K562 (cell line): ENCODE results near the gene ABCA1. TPM values are rescaled to one million over a fixed set of nuclear protein-coding genes. Genes with fewer than 3 reads are reported as not detected.

Experiments
- ATAC-seq: fragments of 200-7000 bp; cut with Tn5 transposase; 3 replicates; pipeline ENCODE4 v1.9.1; 2020; ENCODE audit warnings: moderate library complexity
- BruUV-seq: library from RNA; stranded (reverse); fragments of 400-500 nt; replicated peaks from 2 replicates; lab custom pipeline; 2021; lab: Mats Ljungman, UMichigan
- CTCF ChIA-PET: fragments of 300-600 bp; formaldehyde crosslinking; extraction: SDS; loops from one replicate; lab custom pipeline; 2021; ENCODE audit warnings: low intra/inter-chr PET ratio; lab: Yijun Ruan, JAX
- POLR2A ChIA-PET: fragments of 300-600, 350-650 bp; sonication (Branson Sonifier 250); formaldehyde crosslinking; extraction: SDS; loops from one replicate; lab custom pipeline; 2021; ENCODE audit warnings: antibody characterized with exemption, inconsistent platforms; lab: Yijun Ruan, JAX
- DNase-seq, 4 experiments: peaks; one replicate each; pipeline versions ENCODE4 v3.0.0 to v3.0.0-alpha.2; 2011 to 2018; ENCODE audit warnings: low spot score in 3 of 4, mixed read lengths in 3 of 4; ENCODE audit errors: extremely low read depth in 1 of 4
- FAIRE-seq: peaks from 2 replicates; lab custom pipeline; 2011; peaks lifted over from hg19 to GRCh38; lab: Jason Lieb, UNC
- H2AFZ ChIP-seq: 2 replicates; pipeline ENCODE4 v1.6.0; 2011; ENCODE audit warnings: low read depth, low read length, control low read depth, inconsistent platforms
- H3K27ac ChIP-seq: fragments of 200-600 bp; 3 replicates; pipeline ENCODE4 v1.8.0; 2011; ENCODE audit warnings: low read depth, mild to moderate bottlenecking, control low read depth, inconsistent platforms, low read length, moderate library complexity, mixed read lengths; ENCODE audit errors: extremely low read depth
- H3K27me3 ChIP-seq, 2 experiments: fragments of 300-600 bp in 1 of 2; 2 replicates in 1 of 2; 3 replicates in 1 of 2; pipeline versions ENCODE4 v1.6.0 to v1.8.0; 2011; ENCODE audit warnings: inconsistent platforms in 2 of 2, low read length in 2 of 2, mild to moderate bottlenecking in 1 of 2, mixed read lengths in 1 of 2, moderate library complexity in 1 of 2; ENCODE audit not compliant: control insufficient read depth in 2 of 2, insufficient read depth in 2 of 2
- H3K36me3 ChIP-seq: fragments of 300-600 bp; 3 replicates; pipeline ENCODE4 v1.8.0; 2011; ENCODE audit warnings: mild to moderate bottlenecking, low read length, inconsistent platforms; ENCODE audit not compliant: control insufficient read depth, insufficient read depth
- H3K4me1 ChIP-seq, 2 experiments: fragments of 200-600 bp in 1 of 2; replicated peaks in 1 of 2; 2 replicates in 1 of 2; 3 replicates in 1 of 2; pipeline versions ENCODE4 v1.5.1 to v1.8.0; 2011; ENCODE audit warnings: inconsistent platforms in 2 of 2, low read length in 2 of 2, mild to moderate bottlenecking in 1 of 2, mixed read lengths in 1 of 2, moderate library complexity in 1 of 2; ENCODE audit not compliant: control insufficient read depth in 2 of 2, insufficient read depth in 2 of 2
- H3K4me2 ChIP-seq: 2 replicates; pipeline ENCODE4 v1.6.1; 2011; ENCODE audit warnings: low read length, control low read depth, inconsistent platforms, mixed read lengths; ENCODE audit not compliant: insufficient read depth
- H3K4me3 ChIP-seq: fragments of 200-600 bp; sonication (generic), shearing (Covaris generic); 2 replicates; pipeline ENCODE4 v1.5.1; 2016; ENCODE audit warnings: control low read depth, inconsistent platforms
- H3K79me2 ChIP-seq: fragments of 200-600 bp; 3 replicates; pipeline ENCODE4 v1.8.0; 2011; ENCODE audit warnings: low read length, inconsistent platforms; ENCODE audit not compliant: control insufficient read depth, insufficient read depth
- H3K9ac ChIP-seq, 2 experiments: 2 replicates each; pipeline versions ENCODE4 v1.6.0 to v1.6.1; 2011; ENCODE audit warnings: low read depth in 2 of 2, low read length in 2 of 2, control low read depth in 1 of 2, inconsistent platforms in 1 of 2, mild to moderate bottlenecking in 1 of 2, mixed read lengths in 1 of 2; ENCODE audit not compliant: insufficient read depth in 1 of 2
- H3K9me1 ChIP-seq: one replicate; pipeline ENCODE4 v1.6.0; 2011; ENCODE audit warnings: inconsistent platforms, mild to moderate bottlenecking, low read length, moderate library complexity; ENCODE audit not compliant: control insufficient read depth, insufficient read depth
- H3K9me3 ChIP-seq: replicated peaks from 2 replicates; pipeline ENCODE4 v1.5.1; 2011; ENCODE audit warnings: low read depth, low read length, inconsistent platforms; ENCODE audit not compliant: control insufficient read depth, insufficient read depth
- H4K20me1 ChIP-seq: replicated peaks from 2 replicates; pipeline ENCODE4 v1.6.1; 2011; ENCODE audit warnings: low read length, inconsistent platforms, mixed read lengths; ENCODE audit not compliant: control insufficient read depth, insufficient read depth
- ARID3A ChIP-seq: IDR thresholded peaks from 2 replicates; pipeline ENCODE4 v1.6.1; 2012; ENCODE audit warnings: low read depth, low read length, improper control_type of control experiment, borderline replicate concordance
- DLX4 ChIP-seq: fragments of 250-450 bp; sonication (Bioruptor Pico); IDR thresholded peaks from 2 replicates; pipeline ENCODE4 v1.6.1; 2021; ENCODE audit warnings: mild to moderate bottlenecking
- E2F1 ChIP-seq: sonication (generic); formaldehyde crosslinking; IDR thresholded peaks from 2 replicates; pipeline ENCODE4 v1.8.1; 2023; ENCODE audit warnings: mild to moderate bottlenecking, missing genetic modification reagents, moderate library complexity
- ZNF76 ChIP-seq: fragments of 250-450 bp; sonication (Bioruptor Pico); IDR thresholded peaks from 2 replicates; pipeline ENCODE4 v1.4.0; 2020; ENCODE audit warnings: mild to moderate bottlenecking, moderate library complexity, borderline replicate concordance
- ZNF79 ChIP-seq: fragments of 250-450 bp; sonication (Bioruptor Pico); IDR thresholded peaks from 2 replicates; pipeline ENCODE4 v1.4.0; 2020; ENCODE audit warnings: low read depth, mild to moderate bottlenecking, moderate library complexity
- WGBS: fragments of 100-300 bp; shearing (Covaris generic); methylation state at CpG from one replicate; pipeline ENCODE4 v1.1.6; 2016; ENCODE audit warnings: low coverage, mixed read lengths; ENCODE audit not compliant: insufficient coverage; ENCODE audit errors: missing lambda C conversion rate; 5-methylcytosine and 5-hydroxymethylcytosine counted together
- in situ Hi-C: fragments of 300-500 bp; cut with MboI; formaldehyde crosslinking; loops from 4 replicates; pipeline ENCODE4 v1.15.0; 2018; ENCODE audit warnings: inconsistent platforms, mixed read lengths
- intact Hi-C: fragments of 100-400 bp; cut with micrococcal nuclease; formaldehyde crosslinking; loops from 2 replicates; pipeline ENCODE4 v1.14.2; 2022
- polyA plus RNA-seq, 8 experiments: library from polyadenylated mRNA; depleted of rRNA in 4 of 8; stranded (reverse) in 5 of 8; unstranded in 3 of 8; fragments of >200 nt; fragmentation: Nextera tagmentation in 2 of 8; fragmentation: Illumina TruSeq in 1 of 8; extraction: Ambion mirVana in 2 of 8; extraction: Trizol in 1 of 8; gene quantifications; 2 replicates each; pipeline versions ENCODE4 v1.2.1 to v1.2.3, GENCODE V29; 2011 to 2014; ENCODE audit warnings: inconsistent platforms in 1 of 8, missing spikeins in 1 of 8
- total RNA-seq, 7 experiments: library from RNA; depleted of rRNA in 6 of 7; stranded (reverse); fragments of >200 nt in 6 of 7; fragmentation: Illumina TruSeq in 2 of 7; extraction: Trizol in 2 of 7; gene quantifications; 2 replicates each; pipeline versions ENCODE4 v1.2.1 to v1.2.3, GENCODE V29; 2011 to 2021; ENCODE audit warnings: low replicate concordance in 1 of 7

ABCA1 gene
- total and polyA plus RNA-seq, 9 of the 15 experiments (the other 6 are each of a cell fraction or from before 2014, with no cell fraction given) = under 0.01 to 0.18 (median 0.02) TPM; not detected in 5

GRCh38 chr9:104794070-104794469 lies 133.9 kb downstream of the ABCA1 start:
- ATAC-seq (no peak), FAIRE-seq (no peak), DNase-seq (no peak)
- no TSS peak for BruUV-seq
- in situ Hi-C loops = no loop called here
- peaks cover 4 to 11% of the 10 kb centered on the region in 2 experiments; a peak in 4 of 5 replicates for H3K27me3 ChIP-seq
- WGBS = 0% methylated on average over 1 of the region's 2 CpGs
- H3K9me3 ChIP-seq = no peaks in the 10 kb centered on the region
- no peaks in the 10 kb centered on the region for H3K9me1 ChIP-seq
- H3K4me1 ChIP-seq = peaks cover 0 to 11% of the 10 kb centered on the region in 2 experiments; a peak in 2 of 5 replicates
- no peaks in the 10 kb centered on the region for H3K79me2 ChIP-seq
- no peak overlapping the region for H3K4me3 ChIP-seq
- CTCF ChIA-PET = no interaction called here
- no peak overlapping the region for H3K9ac ChIP-seq
- H4K20me1 ChIP-seq = no peaks in the 10 kb centered on the region
- H2AFZ ChIP-seq = no peak overlapping the region
- H3K4me2 ChIP-seq = no peak overlapping the region
- intact Hi-C loops = loop anchor here (10.0 kb wide), 1 partner anchor 451 kb away; the partner anchor contains the start of gene SLC44A1
- H3K36me3 ChIP-seq = no peaks in the 10 kb centered on the region
- TF ChIP-seq ARID3A (no peak), DLX4 (no peak), ZNF76 (CRISPR knock-in tag) (no peak), ZNF79 (no peak), E2F1 (CRISPR knock-in tag) (no peak)
- H3K27ac ChIP-seq = no peak overlapping the region
- POLR2A ChIA-PET = no interaction called here
